ENCODE measurements around the gene TEKT2. TPM values are rescaled to one million over a fixed set of nuclear protein-coding genes. Genes with fewer than 3 reads are reported as not detected.

TEKT2 gene
- total and polyA plus RNA-seq, 2 donors: 0.13 to 0.37 TPM

GRCh38 chr1:36081926-36082485, 1.9 kb upstream of the TEKT2 start:
- H3K4me3 ChIP-seq (ENCODE audit: low read depth, low read length): no peak overlapping the region
- WGBS: 64% methylated on average over 3 of the region's 3 CpGs
- H3K27ac ChIP-seq (ENCODE audit: low read depth): no peak overlapping the region
- no peak for DNase-seq (ENCODE audit: extremely low spot score)
- no peaks in the 10 kb centered on the region for H3K4me1 ChIP-seq (ENCODE audit: insufficient read depth)
- H3K36me3 ChIP-seq (ENCODE audit: insufficient read depth): no peaks in the 10 kb centered on the region

- H3K27ac ChIP-seq (ENCODE audit: low read depth): no peak overlapping the region
- H3K4me3 ChIP-seq (ENCODE audit: low read depth, low read length): no peak overlapping the region
- no peak for DNase-seq (ENCODE audit: extremely low spot score)
- H3K36me3 ChIP-seq (ENCODE audit: insufficient read depth): no peaks in the 10 kb centered on the region
- H3K4me1 ChIP-seq (ENCODE audit: insufficient read depth): no peaks in the 10 kb centered on the region
- WGBS: 92% methylated on average over 13 of the region's 13 CpGs
These were observed 675 bp upstream of the TEKT2 start for GRCh38 chr1:36083219-36083618.

GRCh38 chr1:36084497-36085115, 712 bp downstream of the TEKT2 start:
- no peak for DNase-seq (ENCODE audit: extremely low spot score)
- Histone ChIP-seq H3K27ac (ENCODE audit: low read depth) (no peak overlapping the region), H3K36me3 (ENCODE audit: insufficient read depth) (no peaks in the 10 kb centered on the region), H3K4me1 (ENCODE audit: insufficient read depth) (no peaks in the 10 kb centered on the region), H3K4me3 (ENCODE audit: low read depth, low read length) (peak overlapping the region; percentile 39)
- 50% methylated on average over 19 of the region's 19 CpGs for WGBS

GRCh38 chr1:36085126-36085525, 1.2 kb downstream of the TEKT2 start:
- DNase-seq (ENCODE audit: extremely low spot score): no peak
- Histone ChIP-seq H3K4me1 (ENCODE audit: insufficient read depth) (no peaks in the 10 kb centered on the region), H3K36me3 (ENCODE audit: insufficient read depth) (no peaks in the 10 kb centered on the region), H3K27ac (ENCODE audit: low read depth) (no peak overlapping the region), H3K4me3 (ENCODE audit: low read depth, low read length) (no peak overlapping the region)
- WGBS: 88% methylated on average over 9 of the region's 9 CpGs

GRCh38 chr1:36085686-36086526, 2.0 kb downstream of the TEKT2 start:
- H3K4me1 ChIP-seq (ENCODE audit: insufficient read depth): no peaks in the 10 kb centered on the region
- WGBS: 91% methylated on average over 29 of the region's 29 CpGs
- H3K36me3 ChIP-seq (ENCODE audit: insufficient read depth): no peaks in the 10 kb centered on the region
- no peak for DNase-seq (ENCODE audit: extremely low spot score)
- no peak overlapping the region for H3K27ac ChIP-seq (ENCODE audit: low read depth)
- no peak overlapping the region for H3K4me3 ChIP-seq (ENCODE audit: low read depth, low read length)

- no peak for DNase-seq (ENCODE audit: extremely low spot score)
- Histone ChIP-seq H3K36me3 (ENCODE audit: insufficient read depth) (no peaks in the 10 kb centered on the region), H3K27ac (ENCODE audit: low read depth) (no peak overlapping the region), H3K4me3 (ENCODE audit: low read depth, low read length) (no peak overlapping the region), H3K4me1 (ENCODE audit: insufficient read depth) (no peaks in the 10 kb centered on the region)
- 85% methylated on average over 12 of the region's 12 CpGs for WGBS
These were observed 2.8 kb downstream of the TEKT2 start for GRCh38 chr1:36086529-36087232.

- no peak overlapping the region for H3K27ac ChIP-seq (ENCODE audit: low read depth)
- 91% methylated on average over 31 of the region's 31 CpGs for WGBS
- peaks cover 5% of the 10 kb centered on the region for H3K36me3 ChIP-seq (ENCODE audit: insufficient read depth)
- no peak overlapping the region for H3K4me3 ChIP-seq (ENCODE audit: low read depth, low read length)
- H3K4me1 ChIP-seq (ENCODE audit: insufficient read depth): no peaks in the 10 kb centered on the region
- no peak for DNase-seq (ENCODE audit: extremely low spot score)
These were observed 3.6 kb downstream of the TEKT2 start for GRCh38 chr1:36087233-36088123.

GRCh38 chr1:36088265-36088576, 4.3 kb downstream of the TEKT2 start:
- H3K27ac ChIP-seq (ENCODE audit: low read depth): peak overlapping the region; percentile 25
- DNase-seq (ENCODE audit: extremely low spot score): no peak
- peak overlapping the region; percentile 86 for H3K4me3 ChIP-seq (ENCODE audit: low read depth, low read length)
- peaks cover 7% of the 10 kb centered on the region for H3K36me3 ChIP-seq (ENCODE audit: insufficient read depth)
- WGBS: 21% methylated on average over 8 of the region's 8 CpGs
- H3K4me1 ChIP-seq (ENCODE audit: insufficient read depth): no peaks in the 10 kb centered on the region

- Histone ChIP-seq H3K4me3 (ENCODE audit: low read depth, low read length) (peak within 1 kb of the TSS; percentile 86), H3K4me1 (ENCODE audit: insufficient read depth) (no peaks in the 10 kb centered on the region), H3K27ac (ENCODE audit: low read depth) (peak within 1 kb of the TSS; percentile 88), H3K36me3 (ENCODE audit: insufficient read depth) (peaks cover 7% of the 10 kb centered on the region)
- peak; percentile 68 for DNase-seq (ENCODE audit: extremely low spot score)
- WGBS: under 1% methylated on average over 84 of the region's 84 CpGs
These were observed 4.9 kb downstream of the TEKT2 start, which contains the start of gene ADPRS for GRCh38 chr1:36088577-36089392. TSS of gene ADPRS (plus strand) at chr1:36088892. CDS start at chr1:36088905, 13 bp downstream.

- Histone ChIP-seq H3K27ac (ENCODE audit: low read depth) (no peak overlapping the region), H3K36me3 (ENCODE audit: insufficient read depth) (peaks cover 11% of the 10 kb centered on the region), H3K4me1 (ENCODE audit: insufficient read depth) (no peaks in the 10 kb centered on the region), H3K4me3 (ENCODE audit: low read depth, low read length) (peak overlapping the region; percentile 86)
- WGBS: 7% methylated on average over 32 of the region's 32 CpGs
- no peak for DNase-seq (ENCODE audit: extremely low spot score)
These were observed 5.7 kb downstream of the TEKT2 start for GRCh38 chr1:36089393-36090121.

GRCh38 chr1:36091141-36091540, 7.2 kb downstream of the TEKT2 start:
- 87% methylated on average over 4 of the region's 4 CpGs for WGBS
- DNase-seq (ENCODE audit: extremely low spot score): no peak
- Histone ChIP-seq H3K27ac (ENCODE audit: low read depth) (no peak overlapping the region), H3K36me3 (ENCODE audit: insufficient read depth) (peaks cover 11% of the 10 kb centered on the region), H3K4me3 (ENCODE audit: low read depth, low read length) (no peak overlapping the region), H3K4me1 (ENCODE audit: insufficient read depth) (no peaks in the 10 kb centered on the region)

- Histone ChIP-seq H3K4me1 (ENCODE audit: insufficient read depth) (no peaks in the 10 kb centered on the region), H3K27ac (ENCODE audit: low read depth) (no peak overlapping the region), H3K36me3 (ENCODE audit: insufficient read depth) (peaks cover 11% of the 10 kb centered on the region), H3K4me3 (ENCODE audit: low read depth, low read length) (no peak overlapping the region)
- DNase-seq (ENCODE audit: extremely low spot score): no peak
- WGBS: 94% methylated on average over 13 of the region's 13 CpGs
These were observed 7.8 kb downstream of the TEKT2 start for GRCh38 chr1:36091698-36092097.

All from urinary bladder (tissue), 4 donors.